Gastrocnemius medialis (tissue), 4 donors: ENCODE results near the gene COX6A1.

Experiments used
- CTCF ChIP-seq, 5 experiments: fragments of 450-650 bp in 3 of 5; fragments of 200-600 bp in 2 of 5; sonication (generic) in 2 of 5; IDR thresholded peaks in 4 of 5; conservative IDR thresholded peaks in 1 of 5; 1 replicate in 4 of 5; 2 replicates in 1 of 5; pipeline ENCODE4 v1.5.1; 2016 to 2019; ENCODE audit warnings: antibody characterized with exemption in 5 of 5, mild to moderate bottlenecking in 3 of 5, moderate library complexity in 3 of 5
- POLR2A ChIP-seq, 2 donors: fragments of 450-650 bp; IDR thresholded peaks; one replicate each; pipeline ENCODE4 v1.6.1; 2017; ENCODE audit warnings: antibody characterized with exemption in 2 of 2, mild to moderate bottlenecking in 2 of 2, moderate library complexity in 2 of 2

GRCh38 chr12:120470150-120470784 is 32.4 kb downstream of the COX6A1 start:
- no peak for TF ChIP-seq CTCF (IDR thresholded peaks at IDR 0.05 in 4 of 5, conservative IDR thresholded peaks at IDR 0.05 in 1 of 5)
- TF ChIP-seq POLR2A (IDR thresholded peaks at IDR 0.05): no peak
